SK-N-MC (cell line): ENCODE data around the gene VARS1.

Experiments
- EZH2 ChIP-seq: fragments of 200-600 bp; sonication (generic); IDR thresholded peaks from one replicate; pipeline ENCODE4 v1.6.1; 2017; ENCODE audit warnings: antibody characterized with exemption
- FOXP2 ChIP-seq: optimal IDR thresholded peaks from 2 replicates; pipeline ENCODE3; 2011; ENCODE audit warnings: mild to moderate bottlenecking, moderate library complexity; ENCODE audit not compliant: insufficient read depth; ENCODE audit errors: extremely low read length, control extremely low read depth
- POLR2AphosphoS5 ChIP-seq: IDR thresholded peaks from 2 replicates; pipeline ENCODE4 v1.6.1; 2012; ENCODE audit warnings: mild to moderate bottlenecking, low read depth, low read length, borderline replicate concordance

- TF ChIP-seq EZH2 (no peak), POLR2AphosphoS5 (no peak; the same call in 1 of the 2 replicates), FOXP2 (no peak)
These were observed 46.1 kb downstream of the VARS1 start for GRCh38 chr6:31749301-31750036.
